IPS-11a (cell line): ENCODE measurements around the gene CTCF.
A peak's percentile ranks its signal among the peaks of the same experiment; 100 is the strongest.

ENCODE experiments used
- H3K4me3 ChIP-seq: one replicate; pipeline ENCODE4 v1.5.1; 2013; ENCODE audit warnings: low read depth, low read length, control low read depth

Gene CTCF

DNA sequence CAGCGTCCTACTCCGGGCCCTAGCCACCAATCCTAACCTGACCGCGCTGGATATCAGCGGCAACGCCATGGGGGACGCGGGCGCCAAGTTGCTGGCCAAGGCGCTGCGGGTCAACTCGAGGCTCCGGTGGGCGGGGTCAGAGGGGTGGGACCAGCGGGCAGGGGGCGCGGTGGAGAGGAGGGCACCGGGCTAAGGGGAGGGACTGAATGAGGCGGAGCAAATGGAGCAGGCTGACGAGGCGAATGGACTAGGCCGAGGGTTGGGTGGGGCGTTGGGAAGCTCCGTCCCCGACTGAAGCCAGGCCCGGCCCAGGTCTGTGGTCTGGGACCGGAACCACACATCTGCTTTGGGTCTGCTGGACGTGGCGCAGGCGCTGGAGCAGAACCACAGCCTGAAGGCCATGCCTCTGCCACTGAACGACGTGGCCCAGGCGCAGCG lies 87.2 kb downstream of the CTCF start:
- H3K4me3 ChIP-seq: no peak overlapping the region

DNA sequence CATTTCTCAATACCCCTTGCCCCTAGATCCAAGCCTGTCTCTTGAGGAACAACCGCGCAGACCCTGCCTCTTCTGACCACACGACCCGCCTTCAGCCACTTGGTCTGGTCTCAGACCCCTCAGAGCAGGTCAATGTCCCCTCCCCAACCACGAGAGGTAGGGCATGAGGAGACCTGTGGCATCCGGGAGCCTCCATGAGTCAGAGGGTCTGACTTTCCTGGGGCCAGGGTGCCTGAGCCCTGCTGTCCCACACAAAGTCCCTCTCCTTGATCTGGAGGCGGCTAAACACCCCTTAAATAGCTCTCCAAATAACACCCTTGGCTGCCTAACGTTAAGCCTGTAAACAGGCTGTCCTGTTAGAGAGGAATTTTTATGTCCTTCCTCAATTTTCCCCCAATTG lies 87.7 kb downstream of the CTCF start:
- H3K4me3 ChIP-seq: no peak overlapping the region

DNA sequence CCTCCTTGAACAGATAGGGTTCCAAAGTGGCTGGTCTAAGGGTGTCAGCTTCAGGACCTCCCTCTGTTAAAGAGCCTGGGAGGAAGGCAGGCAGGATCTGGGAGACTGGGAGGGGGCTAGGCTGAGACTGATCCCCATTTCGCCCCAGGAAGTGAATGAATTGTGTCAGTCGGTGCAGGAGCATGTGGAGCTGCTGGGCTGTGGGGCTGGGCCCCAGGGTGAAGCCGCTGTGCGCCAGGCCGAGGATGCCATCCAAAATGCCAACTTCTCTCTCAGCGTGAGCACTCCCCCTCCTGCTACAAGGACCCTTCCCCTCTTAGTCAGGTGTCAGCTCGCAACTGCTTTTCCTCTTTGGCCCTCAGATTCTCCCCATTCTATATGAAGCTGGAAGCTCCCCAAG lies 88.7 kb downstream of the CTCF start:
- no peak overlapping the region for H3K4me3 ChIP-seq

DNA sequence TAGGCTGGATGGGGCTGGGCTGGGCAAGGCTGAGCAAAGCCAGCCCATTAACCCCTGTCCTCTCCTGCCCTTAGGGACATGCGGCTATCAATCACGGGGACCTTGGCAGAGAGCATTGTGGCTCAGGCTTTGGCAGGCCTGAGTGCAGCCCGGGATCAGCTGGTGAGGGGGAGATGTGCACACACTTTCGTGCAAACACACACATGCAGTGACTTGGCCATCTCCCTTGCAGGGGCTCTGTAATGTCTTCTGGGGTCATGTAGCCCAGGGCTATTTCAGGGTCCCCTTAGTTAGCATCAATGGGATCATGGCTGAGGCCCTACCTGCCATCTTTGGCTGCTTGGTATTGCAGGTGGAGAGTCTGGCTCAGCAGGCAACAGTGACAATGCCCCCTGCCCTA lies 89.5 kb downstream of the CTCF start:
- H3K4me3 ChIP-seq: no peak overlapping the region

DNA sequence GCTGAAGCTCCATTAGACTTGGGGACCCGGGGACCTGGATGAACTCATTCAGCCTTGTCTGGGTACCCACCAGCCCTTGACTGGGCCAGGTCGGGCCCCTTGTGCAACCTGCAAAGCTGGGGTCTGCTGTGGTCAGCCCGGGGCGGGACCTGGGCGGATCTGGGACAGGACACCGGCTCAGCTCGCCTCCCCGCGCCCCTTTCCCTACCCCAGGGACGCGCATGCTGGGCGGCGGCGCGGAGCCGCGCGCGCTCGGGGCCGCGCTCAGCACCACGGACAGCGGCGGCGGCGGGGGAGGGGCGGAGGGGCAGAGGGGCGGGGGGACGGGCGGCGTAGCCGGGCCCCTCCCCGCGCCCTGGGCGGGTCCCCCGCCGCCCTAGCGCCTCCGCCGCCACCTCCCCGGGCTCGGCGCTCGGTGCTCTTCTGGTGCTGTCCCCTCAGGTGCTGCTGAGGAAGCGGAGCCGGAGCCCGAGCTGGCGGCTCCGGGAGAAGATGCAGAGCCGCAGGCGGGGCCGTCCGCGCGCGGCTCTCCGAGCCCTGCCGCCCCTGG lies 90.3 kb downstream of the CTCF start:
- H3K4me3 ChIP-seq: peak overlapping the region; percentile 13

DNA sequence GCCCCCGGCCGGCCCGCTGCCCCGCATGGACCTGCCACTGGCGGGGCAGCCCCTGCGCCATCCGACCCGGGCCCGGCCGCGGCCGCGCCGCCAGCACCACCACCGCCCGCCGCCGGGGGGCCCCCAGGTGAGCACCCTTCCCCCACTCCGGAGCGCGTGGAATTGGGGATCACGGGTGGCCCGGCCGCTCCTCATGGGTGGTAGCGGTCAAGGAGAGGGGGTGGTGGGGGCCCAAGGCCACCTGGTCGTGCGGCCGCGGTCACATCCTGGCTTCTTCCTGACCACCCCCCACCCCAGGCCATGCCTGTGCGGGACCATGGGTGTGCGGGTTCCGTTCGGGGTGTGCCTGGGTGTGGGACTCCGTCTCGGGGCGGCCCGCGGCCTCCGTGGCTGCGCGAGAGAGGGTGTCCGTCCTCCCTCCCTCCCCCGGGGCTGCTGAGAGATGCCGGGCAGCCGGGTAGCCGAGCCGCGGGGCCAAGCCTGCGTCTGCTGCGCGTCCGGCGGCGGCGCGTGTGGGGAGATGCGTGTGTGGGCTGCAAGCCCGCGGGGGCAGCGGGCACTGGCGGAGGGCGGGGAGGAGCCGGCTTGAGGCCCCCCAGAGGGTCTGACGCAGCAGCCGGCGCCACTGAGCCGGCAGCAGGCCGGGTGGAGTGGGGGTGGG lies 90.9 kb downstream of the CTCF start:
- H3K4me3 ChIP-seq: peak overlapping the region; percentile 63

DNA sequence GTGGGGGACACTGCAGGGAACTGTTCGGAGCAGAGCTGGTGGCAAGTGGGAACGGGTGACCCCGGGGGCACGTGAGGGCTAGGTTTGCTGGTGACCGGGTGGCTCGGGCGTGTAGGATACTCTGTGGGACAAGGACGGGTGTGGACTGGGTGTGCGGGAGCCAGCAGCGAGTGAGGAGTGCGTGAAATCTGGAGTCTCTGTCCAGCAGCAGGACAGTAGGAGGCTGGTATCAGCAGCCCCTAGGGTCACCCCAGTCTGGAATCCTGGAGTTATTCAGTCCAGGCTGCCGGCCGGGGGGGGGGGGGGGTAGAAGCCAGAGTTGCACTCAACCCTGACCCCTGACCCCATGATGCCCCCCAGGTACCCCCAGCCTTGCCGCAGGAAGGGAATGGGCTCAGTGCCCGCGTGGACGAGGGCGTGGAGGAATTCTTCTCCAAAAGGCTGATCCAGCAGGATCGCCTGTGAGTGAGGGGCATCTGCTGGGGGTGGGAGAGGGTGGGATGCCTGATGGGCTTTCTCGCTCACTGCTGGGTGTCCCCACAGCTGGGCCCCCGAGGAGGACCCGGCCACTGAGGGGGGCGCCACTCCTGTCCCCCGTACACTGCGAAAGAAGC lies 91.6 kb downstream of the CTCF start:
- peak overlapping the region; percentile 27 for H3K4me3 ChIP-seq

DNA sequence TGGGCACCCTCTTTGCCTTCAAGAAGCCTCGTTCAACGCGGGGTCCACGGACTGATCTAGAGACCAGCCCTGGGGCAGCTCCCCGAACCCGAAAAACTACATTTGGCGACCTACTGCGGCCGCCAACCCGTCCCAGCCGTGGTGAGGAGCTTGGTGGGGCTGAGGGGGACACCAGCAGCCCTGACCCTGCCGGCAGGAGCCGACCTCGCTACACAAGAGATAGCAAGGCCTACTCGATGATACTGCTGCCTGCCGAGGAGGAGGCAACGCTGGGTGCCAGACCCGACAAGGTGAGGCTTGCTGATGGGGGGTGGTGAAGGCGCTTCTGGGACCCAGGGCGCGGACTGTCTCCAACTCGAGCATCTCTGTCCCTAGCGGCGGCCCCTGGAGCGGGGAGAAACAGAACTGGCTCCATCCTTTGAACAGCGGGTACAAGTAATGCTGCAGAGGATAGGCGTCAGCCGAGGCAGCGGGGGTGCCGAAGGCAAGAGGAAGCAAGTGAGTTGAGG lies 92.1 kb downstream of the CTCF start:
- H3K4me3 ChIP-seq: no peak overlapping the region

DNA sequence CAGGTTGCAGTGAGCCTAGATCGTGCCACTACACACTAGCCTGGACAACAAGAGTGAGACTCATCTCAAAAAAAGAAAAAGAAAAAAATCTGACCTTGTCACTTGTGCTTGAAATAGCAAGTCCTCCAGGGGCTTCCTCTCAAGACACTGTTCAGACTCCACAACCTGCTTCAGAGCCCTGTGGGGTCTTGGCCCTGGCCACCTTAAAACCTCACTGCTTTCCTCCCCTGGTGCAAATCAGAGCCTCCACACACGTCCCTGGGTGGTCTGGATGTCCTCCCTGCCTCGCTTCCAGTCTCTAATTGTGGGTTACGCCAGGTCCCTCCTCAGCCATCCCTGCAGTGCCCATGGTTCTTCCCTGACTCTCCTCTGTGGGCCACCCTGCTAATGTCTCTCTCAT lies 93.0 kb downstream of the CTCF start:
- no peak overlapping the region for H3K4me3 ChIP-seq

DNA sequence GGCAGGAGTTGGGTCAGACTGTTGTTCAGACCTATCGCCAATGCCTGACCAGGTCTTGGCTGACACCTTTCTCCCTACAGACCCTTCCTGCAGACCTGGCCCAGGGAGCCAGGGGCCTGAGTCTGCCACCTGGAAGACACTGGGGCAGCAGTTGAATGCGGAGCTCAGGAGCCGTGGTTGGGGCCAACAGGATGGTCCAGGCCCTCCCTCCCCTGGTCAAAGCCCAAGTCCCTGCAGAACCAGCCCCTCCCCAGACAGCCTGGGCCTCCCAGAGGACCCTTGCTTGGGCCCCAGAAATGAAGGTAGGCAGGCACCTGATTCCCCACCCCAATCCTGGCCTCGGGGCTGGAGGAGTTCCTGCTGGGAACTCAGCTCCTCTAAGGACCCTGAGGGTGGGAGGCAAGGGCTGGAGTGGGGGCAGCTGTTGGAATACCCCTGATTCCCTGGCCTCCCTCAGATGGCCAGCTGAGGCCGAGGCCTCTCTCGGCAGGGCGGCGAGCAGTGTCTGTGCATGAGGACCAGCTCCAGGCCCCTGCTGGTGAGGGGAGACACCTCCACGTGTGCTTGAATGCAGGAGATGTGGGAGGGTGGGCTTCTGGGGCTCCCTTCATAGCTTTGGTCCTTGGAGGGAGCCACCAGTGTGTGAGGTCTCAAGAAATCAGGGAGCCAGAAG lies 94.2 kb downstream of the CTCF start:
- H3K4me3 ChIP-seq: no peak overlapping the region

DNA sequence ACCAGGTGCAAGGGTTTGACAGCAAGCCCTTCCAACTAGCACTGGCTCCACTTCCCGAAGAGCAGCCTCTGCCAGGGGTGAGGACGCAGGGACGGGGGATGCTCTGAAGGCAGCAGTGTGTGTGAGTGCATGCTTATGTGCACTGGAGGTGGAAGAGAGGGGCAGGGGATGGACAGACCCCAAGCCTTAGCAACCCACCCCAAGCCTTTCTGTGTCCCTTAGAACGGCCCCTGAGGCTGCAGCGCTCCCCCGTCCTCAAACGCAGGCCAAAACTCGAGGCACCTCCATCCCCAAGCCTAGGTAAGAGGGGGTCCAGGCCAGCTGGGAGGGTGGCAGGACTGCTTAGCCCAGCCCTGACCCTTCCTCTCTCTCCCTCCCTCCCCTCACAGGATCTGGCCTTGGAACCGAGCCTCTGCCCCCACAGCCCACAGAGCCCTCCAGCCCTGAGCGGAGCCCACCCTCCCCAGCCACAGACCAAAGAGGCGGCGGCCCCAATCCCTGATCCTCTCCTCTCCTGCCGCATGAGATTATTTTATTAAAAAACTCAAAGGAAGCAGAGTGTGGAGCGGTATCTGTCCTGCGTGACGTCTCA lies 94.8 kb downstream of the CTCF start:
- H3K4me3 ChIP-seq: no peak overlapping the region

DNA sequence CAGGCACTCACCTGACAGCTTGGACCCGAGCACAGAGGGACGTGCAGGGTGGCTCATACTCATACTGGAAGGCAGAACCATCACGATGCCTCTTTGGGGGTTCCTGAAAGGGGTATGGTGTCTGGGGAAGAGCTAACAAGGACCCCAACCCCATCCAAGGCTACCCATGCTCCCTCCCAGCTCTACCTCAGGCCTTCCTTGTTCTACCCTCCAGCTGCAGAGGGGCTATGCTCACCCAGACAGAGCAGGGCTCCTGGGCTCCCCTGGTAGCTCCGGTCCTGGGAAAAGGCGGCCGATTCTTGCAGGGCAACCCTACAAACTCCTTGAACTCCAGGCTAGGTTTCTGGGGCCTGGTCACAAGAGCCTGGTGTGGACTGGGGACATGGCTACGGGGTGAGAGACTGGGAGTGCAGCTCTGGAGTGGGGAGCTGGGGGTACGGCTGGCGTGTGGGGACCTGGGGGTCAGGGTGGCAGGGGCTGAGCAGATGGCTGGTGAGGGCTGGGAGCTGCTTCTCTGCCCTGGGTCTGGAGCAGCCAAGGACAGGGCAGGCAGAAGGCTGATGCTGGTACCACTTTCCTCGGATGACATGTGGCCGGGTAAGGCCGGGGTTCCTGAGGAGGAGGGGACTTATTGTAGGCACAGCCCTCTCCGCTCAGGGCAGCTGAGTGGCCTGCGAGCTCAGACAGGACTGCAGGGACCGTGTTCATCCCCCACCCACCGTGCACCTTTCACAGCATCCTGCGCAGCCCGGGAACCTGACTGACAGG lies 95.6 kb downstream of the CTCF start:
- no peak overlapping the region for H3K4me3 ChIP-seq

DNA sequence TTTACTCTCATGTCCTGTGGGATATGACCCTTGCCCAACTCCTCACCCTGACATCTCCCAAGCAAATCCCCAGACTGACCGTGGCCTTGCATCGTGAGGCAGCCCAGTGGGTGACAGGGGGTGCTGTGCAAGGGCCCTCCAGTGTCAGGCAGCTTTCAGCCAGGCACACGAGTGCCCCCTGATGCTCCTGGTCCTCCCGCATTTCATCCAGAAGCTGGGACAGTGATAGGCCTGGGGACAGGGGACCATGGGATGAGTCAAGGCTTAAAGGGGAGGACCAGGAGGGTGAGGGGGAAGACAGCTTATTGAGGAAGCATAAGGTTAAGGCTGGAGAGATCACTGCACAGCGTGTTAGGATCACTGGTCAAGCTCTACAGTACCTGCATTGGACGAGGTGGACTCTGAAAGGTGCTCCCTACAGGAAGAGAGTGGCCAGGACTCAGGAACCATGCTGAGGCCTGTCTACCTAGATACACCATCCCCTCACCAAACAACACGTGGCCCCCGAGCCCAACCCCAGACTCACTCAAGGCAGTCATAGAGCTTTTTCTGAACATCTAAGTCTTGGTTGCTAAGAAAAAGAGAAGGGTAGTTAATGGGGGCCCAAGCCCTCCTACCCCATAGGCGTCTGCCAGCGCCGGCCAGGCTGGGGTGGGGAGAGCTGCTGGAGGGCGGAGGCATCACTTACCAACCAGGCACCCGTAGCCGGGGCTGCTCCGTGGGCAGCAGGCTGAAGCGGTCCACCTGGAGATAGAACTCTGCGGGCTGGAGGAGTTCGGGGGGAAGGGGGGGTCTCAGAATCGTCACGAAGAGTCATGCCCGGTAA lies 96.7 kb downstream of the CTCF start:
- peak overlapping the region; percentile 93 for H3K4me3 ChIP-seq

DNA sequence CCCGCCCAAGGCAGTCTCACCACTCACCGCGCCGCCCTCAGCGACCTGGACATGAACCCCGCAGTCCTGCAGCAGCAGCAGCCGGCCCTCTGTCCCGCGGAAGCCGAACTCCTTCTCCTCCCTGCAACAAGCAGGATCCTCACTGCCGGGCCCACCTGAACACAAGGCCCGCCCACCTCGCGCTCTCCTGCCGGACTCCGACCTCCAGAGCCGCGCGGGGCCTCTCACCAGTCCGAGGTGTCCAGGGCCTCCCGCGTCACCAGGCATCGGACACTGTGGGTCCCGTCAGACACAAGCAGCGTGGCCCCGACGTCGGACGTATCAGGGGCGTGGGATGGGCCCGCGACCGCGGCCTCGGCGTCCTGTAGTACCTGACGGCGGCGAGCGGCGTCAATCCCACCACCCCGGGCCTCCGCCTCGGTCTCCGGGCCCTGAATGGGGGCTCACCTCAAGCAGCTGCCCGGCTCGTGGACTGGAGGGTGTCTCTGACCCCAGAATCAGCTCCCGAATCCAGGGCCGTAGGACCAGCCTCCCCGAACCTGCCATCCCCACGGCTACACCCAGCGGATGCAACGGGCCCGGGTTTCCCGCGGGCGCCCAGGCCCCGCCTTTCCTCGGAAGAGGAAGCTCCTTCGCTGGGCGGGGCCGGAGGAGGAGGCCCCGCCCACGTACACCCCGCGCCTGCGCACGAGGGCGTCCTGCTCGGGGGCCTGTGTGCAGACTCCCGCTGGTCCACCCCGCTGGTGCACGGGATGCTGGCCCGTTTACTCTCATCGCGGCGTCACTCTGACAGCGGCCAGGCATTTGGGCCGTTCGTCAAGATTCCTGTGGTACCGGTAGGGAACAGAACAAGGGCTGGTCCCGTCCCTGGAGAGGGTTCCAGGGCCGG lies 97.6 kb downstream of the CTCF start, which contains the start of gene ACD:
Gene ACD, minus strand, starts transcription at position 586 of the 889 bp plus-strand sequence. Its CDS starts 40 bp downstream, at position 546.
- peak within 1 kb of the TSS; percentile 93 for H3K4me3 ChIP-seq

DNA sequence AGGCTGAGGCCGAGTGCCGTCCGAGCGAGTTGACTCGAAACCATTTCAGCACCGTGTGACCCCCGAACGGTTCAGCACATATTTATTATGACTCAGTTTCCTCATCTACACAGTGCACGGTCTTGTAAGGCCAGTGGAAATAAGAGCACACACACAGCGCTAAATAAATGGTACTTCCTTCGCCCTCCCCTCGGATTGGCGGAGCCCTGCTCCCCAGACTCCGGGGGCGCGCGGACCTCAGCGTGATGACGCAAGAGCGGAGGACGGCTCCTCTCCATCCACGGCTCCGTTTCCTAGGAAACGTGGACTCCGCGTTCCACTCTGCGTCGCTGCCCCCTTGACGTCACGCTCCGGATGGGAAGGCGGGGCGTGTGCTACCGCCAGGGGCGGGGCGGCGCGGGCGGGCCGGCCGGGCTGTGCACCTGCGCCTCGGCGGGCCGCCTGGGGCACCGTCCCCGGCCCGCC lies 98.3 kb downstream of the CTCF start, which contains the start of gene PARD6A:
Gene PARD6A, plus strand, starts transcription at position 397 of the 465 bp plus-strand sequence. CDS start 79 bp downstream, outside the sequence.
- H3K4me3 ChIP-seq: peak within 1 kb of the TSS; percentile 93

DNA sequence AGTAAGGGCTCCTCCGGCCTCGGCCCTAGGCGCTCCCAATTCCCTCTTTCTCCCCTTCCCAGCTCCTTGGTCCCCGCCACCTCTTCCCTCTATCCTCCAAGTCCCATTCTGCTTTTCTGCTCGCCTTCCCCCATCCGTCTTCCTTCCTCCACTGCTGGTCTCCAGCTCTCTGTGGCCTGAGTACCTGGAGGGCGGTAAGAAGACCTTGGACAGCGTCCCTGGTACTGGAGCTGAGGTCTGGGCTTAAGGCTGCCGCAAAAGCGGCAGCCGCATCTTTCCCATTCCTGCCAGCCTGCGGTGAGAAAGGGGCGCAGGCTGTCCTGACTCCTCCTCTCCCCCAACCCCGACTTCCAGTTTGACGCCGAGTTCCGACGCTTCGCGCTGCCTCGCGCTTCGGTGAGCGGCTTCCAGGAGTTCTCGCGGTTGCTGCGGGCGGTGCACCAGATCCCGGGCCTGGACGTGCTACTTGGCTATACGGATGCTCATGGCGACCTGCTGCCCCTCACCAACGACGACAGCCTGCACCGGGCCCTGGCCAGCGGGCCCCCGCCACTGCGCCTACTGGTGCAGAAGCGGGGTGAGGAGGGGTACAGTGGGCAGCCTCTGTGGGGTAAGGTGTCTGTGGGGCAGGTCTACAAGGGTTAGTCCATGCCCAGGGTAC lies 98.9 kb downstream of the CTCF start:
- peak overlapping the region; percentile 67 for H3K4me3 ChIP-seq

DNA sequence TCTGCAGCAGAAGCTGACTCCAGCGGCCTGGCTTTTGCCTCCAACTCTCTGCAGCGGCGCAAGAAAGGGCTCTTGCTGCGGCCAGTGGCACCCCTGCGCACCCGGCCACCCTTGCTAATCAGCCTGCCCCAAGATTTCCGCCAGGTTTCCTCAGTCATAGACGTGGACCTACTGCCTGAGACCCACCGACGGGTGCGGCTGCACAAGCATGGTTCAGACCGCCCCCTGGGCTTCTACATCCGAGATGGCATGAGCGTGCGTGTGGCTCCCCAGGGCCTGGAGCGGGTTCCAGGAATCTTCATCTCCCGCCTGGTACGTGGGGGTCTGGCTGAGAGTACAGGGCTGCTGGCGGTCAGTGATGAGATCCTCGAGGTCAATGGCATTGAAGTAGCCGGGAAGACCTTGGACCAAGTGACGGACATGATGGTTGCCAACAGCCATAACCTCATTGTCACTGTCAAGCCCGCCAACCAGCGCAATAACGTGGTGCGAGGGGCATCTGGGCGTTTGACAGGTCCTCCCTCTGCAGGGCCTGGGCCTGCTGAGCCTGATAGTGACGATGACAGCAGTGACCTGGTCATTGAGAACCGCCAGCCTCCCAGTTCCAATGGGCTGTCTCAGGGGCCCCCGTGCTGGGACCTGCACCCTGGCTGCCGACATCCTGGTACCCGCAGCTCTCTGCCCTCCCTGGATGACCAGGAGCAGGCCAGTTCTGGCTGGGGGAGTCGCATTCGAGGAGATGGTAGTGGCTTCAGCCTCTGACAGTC lies 99.7 kb downstream of the CTCF start:
- no peak overlapping the region for H3K4me3 ChIP-seq
